Amniotic stem cell (primary cell): ENCODE measurements around the gene TBC1D22A.

ENCODE experiments used
- DNase-seq: peaks from one replicate; lab custom pipeline; 2025; lab: John Stamatoyannopoulos, UW

TBC1D22A gene

DNA sequence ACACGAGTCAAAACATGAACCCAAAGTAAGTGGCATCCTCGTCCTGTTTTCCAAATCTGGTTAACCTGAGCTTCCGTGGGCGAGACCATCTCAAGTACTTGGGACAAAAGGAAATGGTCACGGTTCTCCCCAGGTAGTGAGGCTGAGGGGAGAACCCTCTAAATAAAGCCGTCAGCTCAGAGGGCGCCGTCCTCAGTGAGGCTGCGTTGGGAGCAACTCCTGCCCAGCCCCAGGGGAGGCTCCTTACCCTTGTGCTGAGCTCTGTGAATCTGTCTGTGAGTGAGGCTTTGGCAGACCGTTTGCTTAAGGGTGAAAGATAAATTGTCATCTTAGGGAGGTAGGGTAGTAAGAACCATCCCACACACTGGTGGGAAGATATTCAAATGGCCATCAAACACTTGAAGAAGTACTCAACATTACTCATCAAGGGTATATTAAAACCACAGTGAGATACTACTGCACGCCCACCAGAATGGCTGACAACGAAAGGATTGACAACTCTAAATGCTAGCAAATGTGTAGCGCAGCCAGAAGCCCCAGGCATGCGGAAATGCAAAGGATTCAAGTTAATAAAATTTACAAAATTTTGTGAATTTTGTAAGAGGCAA lies 321.0 kb downstream of the TBC1D22A start:
- DNase-seq = no peak

DNA sequence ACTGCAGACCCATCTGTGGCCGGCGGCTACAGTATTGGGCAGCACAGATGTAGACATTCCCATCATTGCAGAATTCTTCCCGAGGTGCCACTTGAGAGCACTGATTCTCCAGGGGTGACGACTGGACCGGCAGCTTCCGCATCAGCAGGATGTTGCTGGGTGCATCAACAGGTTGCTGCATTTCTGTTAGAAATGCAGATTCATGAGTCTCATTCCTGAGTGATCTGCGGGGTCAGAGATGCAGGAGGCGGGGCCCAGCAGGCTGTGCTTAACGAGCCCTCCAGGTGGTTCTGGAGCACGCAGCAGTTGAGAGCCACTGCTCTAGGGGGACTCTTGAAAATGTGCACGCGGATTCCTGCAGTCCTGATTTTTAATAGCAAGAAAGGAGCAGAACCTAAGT lies 321.8 kb downstream of the TBC1D22A start:
- no peak for DNase-seq

DNA sequence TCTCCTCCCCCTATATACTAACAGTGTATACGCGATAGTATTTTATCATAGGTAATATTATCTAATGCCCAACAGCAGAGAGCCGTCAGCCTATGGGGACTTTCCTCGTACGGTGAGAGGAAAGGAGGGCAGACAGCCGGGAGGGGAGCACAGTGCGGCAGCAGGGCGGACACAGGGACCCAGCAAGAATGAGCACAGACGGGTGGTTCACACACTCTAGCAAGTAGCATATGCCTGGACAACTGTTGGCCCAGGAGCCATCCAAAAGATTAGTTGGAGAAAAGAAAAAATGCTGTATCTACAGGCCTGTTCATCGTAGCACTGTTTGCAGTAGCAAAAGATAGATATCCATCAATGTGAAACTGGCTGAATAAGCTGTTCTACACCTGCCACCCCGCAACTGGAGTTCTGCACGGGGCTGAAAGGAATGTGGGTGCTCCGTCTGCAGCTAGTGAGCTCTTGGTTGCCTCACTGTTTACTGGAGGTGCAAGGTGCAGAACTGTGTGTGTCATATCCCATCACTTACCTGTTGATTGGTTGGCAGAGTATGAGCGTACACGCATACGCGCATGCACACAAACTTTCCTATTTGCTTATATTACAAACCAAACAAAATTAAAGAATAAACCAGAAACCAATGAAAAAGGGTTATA lies 324.3 kb downstream of the TBC1D22A start:
- no peak for DNase-seq

DNA sequence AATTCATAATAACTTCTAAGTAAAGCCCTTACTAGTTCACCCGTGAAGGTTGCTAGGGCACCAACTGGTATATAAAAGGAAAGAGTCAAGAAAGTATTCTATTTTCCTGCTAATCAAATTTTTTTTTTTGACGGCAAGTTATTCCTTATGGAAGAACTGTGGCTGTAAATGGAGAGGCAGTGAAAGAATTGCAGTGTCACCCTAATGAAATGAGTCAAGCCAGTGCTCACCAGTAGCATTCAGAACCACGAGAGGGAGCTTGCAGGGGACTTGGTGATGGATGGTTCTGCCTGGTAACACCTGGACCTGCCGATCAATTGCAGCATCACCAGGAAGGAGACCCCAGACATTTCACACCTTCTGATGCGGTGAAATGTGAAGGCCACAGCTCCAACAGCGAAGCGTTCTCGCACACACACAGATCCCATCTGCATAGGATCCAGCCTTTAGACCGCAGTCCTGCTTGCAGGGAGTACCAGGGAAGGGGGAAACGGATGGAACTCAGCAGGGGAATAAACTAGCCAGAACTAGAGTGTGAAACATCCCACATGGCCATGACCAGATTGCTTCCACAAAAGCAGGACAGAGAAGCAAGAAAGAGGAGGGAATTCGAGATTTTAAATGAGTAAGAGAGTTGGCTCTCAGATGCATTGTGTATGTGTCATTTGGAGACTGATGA lies 326.2 kb downstream of the TBC1D22A start:
- no peak for DNase-seq

DNA sequence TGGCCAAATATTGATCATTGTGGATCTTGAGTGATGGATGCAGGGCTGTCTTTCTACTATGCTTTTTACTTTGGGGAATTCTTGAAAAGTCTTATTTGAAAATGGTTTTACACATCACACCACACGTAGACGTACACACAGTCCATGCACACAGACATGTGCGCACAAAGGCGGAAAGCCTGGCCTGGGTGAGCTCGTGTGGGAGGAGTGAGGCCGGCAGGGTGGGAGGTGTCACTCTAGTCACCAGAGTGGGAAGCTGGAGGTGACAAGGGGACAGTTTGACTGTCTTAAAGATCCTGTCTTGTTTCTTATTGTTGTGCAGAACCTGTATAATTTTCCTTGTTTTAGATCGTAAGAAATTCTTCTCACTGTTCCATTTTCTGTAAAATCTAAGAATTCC lies 326.9 kb downstream of the TBC1D22A start:
- DNase-seq = no peak

DNA sequence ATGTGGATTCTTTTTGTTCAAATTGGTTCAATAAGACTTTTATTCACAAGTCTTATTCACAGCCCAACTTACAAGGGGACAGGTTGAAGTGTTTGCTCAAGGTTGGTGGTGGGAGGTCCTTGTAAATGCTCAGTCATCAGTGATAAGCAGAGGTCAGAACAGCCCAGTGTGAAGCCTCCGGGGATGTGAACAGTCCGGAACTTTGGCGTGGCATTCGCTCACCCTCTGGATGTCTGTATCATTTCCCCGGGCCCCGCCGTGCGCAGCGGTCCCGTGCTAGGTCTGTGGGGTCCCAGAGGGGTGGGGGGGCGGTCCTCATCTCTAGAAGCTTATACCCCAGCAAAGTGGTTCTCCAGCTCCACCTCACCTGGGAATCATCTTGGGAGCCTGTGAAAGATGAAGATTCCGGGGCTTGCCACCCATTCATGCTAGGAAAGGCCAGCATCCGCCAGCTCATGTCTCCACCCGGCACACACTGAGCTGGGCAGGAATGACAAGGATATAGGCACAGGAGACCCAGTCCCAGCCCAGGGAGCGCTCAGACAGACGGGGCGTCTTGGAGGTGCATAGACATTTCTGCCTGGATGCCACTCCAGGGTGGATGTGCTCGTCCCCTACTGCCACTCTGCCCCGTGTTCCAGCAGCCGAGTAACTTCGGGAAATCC lies 327.5 kb downstream of the TBC1D22A start:
- DNase-seq = no peak

GRCh38 chr22:47090591-47091245 lies 328.3 kb downstream of the TBC1D22A start:
- DNase-seq = no peak

DNA sequence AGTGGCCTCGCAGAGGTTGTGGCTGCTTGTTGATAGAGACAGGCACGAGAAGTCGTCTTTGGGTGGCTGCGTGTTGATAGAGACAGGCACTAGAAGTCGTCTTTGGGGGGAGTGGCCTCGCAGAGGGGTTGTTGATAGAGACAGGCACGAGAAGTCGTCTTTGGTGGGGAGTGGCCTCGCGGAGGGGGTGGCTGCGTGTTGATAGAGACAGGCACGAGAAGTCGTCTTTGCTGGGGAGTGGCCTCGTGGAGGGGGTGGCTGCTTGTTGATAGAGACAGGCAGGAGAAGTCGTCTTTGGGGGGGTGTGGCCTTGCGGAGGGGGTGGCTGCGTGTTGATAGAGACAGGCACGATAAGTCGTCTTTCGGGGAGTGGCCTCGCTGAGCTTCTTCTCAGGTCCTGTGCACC lies 328.8 kb downstream of the TBC1D22A start:
- no peak for DNase-seq

DNA sequence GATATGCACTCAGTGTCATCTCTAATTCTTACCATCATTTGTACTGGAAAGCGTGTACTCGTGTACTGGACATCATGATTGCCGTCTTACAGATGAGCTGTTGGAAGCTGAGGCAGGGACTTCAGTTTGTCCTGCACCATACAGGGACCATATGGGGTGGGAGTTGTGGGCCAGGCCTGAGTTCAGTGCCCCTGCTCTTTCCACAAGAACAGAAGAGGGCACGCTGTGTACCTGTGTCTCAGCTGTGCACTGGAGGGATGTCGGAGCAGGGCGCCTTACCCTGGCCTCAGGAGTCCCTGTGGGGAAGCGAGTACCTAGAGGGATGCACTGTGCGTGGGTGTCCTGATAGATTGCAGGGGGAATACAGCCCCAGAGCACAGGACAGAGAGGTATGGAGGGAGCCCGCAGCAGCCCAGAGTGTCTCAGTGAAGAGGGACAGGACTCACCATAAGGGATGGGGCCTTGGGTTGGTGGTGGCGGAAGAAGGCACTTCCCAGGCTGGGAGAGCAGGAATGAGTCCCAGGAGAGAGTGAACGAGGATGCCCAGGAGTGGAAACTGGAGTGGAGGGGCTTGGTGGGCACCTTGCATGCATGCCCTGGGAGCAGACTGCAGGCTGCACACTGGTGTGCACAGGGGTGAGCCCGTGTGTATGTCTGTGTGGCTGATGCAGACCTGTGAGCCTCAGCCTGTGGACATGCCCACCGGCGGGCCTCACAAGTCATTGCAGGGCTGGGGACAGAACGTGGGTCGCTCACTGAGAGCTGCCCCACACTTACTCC lies 329.7 kb downstream of the TBC1D22A start:
- DNase-seq = no peak

DNA sequence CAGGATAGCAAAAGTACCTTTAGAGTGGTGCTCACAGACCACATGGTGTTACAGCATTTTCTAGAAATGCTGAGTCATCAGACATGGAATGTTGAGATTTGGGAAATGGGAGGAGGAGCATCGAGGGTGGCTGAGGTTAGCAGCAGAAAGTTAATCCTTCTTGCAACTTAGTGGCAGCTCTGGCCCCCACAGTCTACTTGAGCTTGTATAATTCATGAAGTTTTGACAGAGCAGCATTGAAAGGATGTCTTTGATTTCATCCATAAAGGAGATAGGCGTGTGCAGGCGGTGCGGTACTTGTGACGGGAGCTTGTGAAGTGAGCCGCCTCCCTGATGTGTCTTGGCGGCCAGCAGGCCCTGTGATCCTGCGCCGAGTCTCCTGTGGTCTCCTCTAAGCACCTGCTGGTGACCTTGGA lies 330.5 kb downstream of the TBC1D22A start:
- no peak for DNase-seq

DNA sequence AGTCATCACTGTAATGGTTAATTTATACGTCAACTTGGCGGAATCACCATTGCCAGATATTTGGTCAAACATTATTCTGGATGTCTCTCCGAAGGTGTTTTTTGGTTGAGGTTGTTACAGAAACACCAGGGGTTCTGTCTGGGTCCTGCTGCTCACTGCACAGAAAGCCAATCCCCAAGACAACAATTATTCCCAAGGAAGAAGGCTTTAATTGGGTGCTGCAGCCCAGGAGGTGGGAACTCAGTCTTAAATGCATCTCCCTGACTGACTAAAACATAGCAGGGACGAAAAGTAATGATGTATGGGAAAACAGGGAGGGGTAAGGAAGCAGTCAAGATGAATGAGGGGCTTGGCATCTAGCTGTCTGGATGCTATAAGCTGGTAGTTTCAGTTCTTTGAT lies 331.3 kb downstream of the TBC1D22A start:
- DNase-seq = no peak

GRCh38 chr22:47094861-47095330 lies 332.4 kb downstream of the TBC1D22A start:
- DNase-seq = no peak

DNA sequence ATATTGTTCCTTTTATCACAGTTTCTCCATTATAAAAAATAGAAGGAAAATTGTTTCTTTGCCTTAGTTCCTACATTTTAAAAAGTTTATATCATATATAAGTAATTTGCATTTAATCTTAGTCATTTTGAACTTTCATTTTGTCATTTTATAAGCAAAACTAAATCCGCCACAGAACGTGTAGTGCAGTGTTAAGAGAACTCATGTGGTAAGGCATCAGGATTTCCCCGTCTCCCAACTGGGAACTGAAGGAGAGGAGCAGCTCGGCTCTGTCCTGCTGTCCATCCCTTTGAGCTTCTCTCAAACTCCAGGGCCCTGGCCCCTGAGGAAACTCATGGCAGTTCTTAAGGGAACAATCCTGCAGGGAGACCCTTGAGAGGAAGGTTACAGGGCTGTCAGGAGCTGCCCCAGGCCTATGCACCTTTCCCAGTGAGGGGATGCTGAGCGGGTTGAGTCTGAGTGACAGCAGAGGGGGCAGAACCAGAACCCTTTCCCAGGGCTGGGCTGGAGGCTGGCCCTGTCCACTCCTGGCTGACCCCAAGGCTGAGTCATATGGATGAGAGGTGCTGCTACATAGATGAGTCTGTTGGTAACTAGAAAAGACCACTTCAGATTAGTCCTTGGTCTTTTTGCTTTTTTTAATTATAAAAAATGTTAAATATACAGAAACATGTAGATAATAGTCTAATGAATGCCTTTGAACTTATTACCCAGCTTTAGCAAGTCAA lies 333.1 kb downstream of the TBC1D22A start:
- DNase-seq = no peak

GRCh38 chr22:47098121-47098520 lies 335.7 kb downstream of the TBC1D22A start:
- no peak for DNase-seq

- no peak for DNase-seq
Observed at GRCh38 chr22:47098554-47098953, 336.1 kb downstream of the TBC1D22A start.

DNA sequence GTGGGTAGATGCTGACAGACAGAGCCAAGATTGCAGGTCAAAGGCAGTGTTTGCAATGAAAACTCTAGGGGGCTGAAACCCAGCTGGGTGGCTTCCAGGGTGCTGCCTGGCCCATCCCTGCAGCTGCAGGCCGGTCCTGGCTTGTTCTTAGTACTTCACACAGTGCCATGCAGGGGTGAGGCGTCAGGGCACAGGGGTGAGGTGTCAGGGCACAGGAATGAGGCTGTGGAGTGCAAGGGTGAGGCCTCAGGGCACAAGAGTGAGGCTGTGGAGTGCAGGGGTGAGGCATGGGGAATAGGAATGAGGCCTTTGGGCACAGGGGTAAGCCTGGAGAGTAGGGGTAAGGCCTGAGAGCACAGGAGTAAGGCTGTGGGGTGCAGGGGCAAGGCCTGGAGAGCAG lies 337.6 kb downstream of the TBC1D22A start:
- no peak for DNase-seq

DNA sequence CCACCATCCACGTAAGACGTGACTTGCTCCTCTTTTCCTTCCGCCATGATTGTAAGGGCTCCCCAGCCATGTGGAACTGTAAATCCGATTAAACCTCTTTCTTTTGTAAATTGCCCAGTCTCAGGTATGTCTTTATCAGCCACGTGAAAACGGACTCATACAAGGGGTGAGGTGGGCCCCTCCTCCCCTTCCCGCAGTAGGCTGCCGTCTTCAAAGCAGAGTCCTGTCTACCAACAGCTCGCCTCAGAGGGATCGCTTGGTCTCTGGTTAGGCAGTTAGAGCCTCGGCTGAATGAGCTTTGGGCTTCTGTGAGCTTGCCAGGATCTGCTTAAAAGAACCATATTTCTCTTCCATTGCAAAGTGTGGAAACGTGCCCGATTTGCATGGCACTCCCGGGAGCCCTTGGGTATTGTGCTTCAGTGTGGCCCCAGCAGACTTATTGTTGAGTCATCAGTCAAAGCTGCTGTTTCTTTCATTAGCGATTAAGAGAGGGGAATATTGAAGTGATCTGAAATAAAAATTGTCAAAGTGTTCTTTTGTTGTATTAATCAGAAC lies 338.3 kb downstream of the TBC1D22A start:
- DNase-seq = no peak

DNA sequence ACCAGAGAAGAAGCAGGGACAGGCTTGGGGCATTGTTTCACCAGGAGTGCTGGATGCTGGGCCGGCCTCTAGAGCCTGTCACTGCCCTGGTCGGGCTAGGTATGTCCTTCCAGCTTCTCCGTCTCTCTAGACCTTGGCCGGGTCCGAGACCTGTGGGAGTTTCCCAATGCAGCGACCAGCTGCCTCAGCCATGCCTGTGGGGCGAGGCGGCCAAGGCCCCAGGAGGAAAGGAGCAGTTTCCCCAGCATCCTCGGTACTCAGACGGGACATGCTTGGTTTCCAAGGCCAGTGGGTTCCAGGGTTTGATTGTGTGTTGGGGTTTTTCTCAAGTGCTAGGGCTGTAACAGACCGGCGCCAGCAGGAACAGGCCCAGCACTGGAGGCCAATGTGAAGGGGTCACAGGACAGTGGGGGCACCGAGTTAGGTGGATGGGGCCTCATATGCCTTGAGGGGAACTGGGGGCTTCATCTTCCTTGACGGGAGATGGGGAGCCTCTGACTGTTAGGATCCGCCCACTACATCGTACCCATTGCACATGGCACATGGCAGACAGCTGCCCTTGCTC lies 339.0 kb downstream of the TBC1D22A start:
- no peak for DNase-seq

DNA sequence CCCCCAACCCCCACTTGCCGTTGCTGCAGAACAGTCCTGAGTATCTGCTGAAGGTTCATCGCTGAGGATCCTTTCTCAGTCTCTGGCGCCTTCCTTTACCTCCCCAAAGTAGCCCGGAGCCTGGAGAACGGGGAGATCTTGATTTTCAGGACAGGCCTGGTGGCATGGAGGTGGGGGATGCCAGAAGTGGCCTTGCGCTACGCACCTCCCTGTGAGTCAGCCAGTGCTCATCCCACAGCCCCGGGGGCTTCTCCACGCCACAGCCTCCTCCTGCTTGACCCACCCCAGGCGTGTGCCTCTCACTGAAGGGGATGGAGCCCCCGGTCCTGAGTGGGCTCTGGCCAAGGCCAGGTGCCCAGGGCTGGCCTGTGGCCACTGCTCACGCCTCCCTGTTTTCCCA lies 339.6 kb downstream of the TBC1D22A start:
- DNase-seq = no peak

DNA sequence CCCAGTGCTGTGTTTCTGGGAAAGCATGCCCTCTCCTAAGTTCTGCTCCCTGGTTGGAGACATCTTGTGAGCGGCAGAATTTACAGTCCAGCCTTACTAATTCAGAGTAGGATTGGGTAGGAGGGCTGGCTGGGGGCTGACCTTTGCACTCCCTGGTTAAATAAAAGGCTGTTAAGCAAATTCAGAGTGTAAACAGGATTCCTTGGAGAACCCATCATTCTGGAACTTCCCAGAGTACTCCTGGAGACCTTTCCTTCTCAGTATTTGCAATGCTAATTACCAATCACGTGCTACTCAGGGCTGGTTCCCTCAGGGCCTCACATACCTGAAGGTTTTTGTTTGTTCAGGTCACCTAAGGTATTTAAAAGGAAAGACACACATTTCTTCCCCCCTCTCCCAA lies 340.2 kb downstream of the TBC1D22A start:
- no peak for DNase-seq
